GM19395 (cell line): ENCODE data around the gene NOL12.

Experiments
- ATAC-seq: cut with Tn5 transposase; IDR thresholded peaks from one replicate; pipeline ENCODE4 v1.9.1; 2021; ENCODE audit warnings: mild to moderate bottlenecking, moderate library complexity; ENCODE audit not compliant: unreplicated experiment

The NOL12 gene

GRCh38 chr22:37659066-37659896 is 26.9 kb upstream of the NOL12 start:
- peak; percentile 24 for ATAC-seq

- no peak for ATAC-seq
These were observed 26.0 kb upstream of the NOL12 start for GRCh38 chr22:37659897-37660708.

GRCh38 chr22:37660709-37661045 is 25.5 kb upstream of the NOL12 start:
- no peak for ATAC-seq

GRCh38 chr22:37661160-37661924 is 24.8 kb upstream of the NOL12 start:
- ATAC-seq: no peak

GRCh38 chr22:37662039-37662438 is 24.1 kb upstream of the NOL12 start:
- ATAC-seq: no peak

GRCh38 chr22:37663521-37664140 is 22.5 kb upstream of the NOL12 start:
- no peak for ATAC-seq

GRCh38 chr22:37664249-37665101 is 21.7 kb upstream of the NOL12 start:
- ATAC-seq: no peak

- no peak for ATAC-seq
These were observed 20.7 kb upstream of the NOL12 start for GRCh38 chr22:37665487-37665886.

- no peak for ATAC-seq
These were observed 16.6 kb upstream of the NOL12 start for GRCh38 chr22:37669586-37669985.

- ATAC-seq: no peak
These were observed 13.8 kb upstream of the NOL12 start for GRCh38 chr22:37672206-37672919.

GRCh38 chr22:37672920-37673455 is 13.2 kb upstream of the NOL12 start:
- no peak for ATAC-seq

GRCh38 chr22:37674248-37674647 is 11.9 kb upstream of the NOL12 start:
- ATAC-seq: no peak

GRCh38 chr22:37674951-37675929 is 10.9 kb upstream of the NOL12 start, which contains the start of gene LGALS1:
LGALS1 (plus strand) TSS chr22:37675636; CDS start chr22:37675703, 67 bp downstream.
- peak; percentile 44 for ATAC-seq

- no peak for ATAC-seq
These were observed 10.0 kb upstream of the NOL12 start for GRCh38 chr22:37675930-37676735.

- ATAC-seq: peak; percentile 59
These were observed 9.2 kb upstream of the NOL12 start for GRCh38 chr22:37676736-37677492.

- ATAC-seq: no peak
These were observed 8.6 kb upstream of the NOL12 start for GRCh38 chr22:37677493-37677974.
